SK-N-SH (cell line): Measurements from ENCODE around the gene LRP10. TPM values are rescaled to one million over a fixed set of nuclear protein-coding genes. Genes with fewer than 3 reads are reported as not detected.

Experiments used
- CTCF ChIA-PET: fragments of 300-600, 350-600 bp; formaldehyde crosslinking; extraction: SDS; loops from one replicate; lab custom pipeline; 2021; lab: Yijun Ruan, JAX
- POLR2A ChIA-PET: fragments of 350-600 bp; sonication (Branson Sonifier 250); formaldehyde crosslinking; extraction: SDS; loops from one replicate; lab custom pipeline; 2020; ENCODE audit warnings: antibody characterized with exemption, inconsistent platforms; lab: Yijun Ruan, JAX
- DNase-seq: peaks from one replicate; pipeline ENCODE4 v3.0.0; 2012
- H2AFZ ChIP-seq: fragments of 200-600 bp; sonication (generic); 2 replicates; pipeline ENCODE4 v1.8.1; 2016; ENCODE audit warnings: antibody characterized with exemption, mild to moderate bottlenecking, low read depth
- H3F3A ChIP-seq: fragments of 200-600 bp; sonication (generic); replicated peaks from 2 replicates; pipeline ENCODE3; 2016; ENCODE audit warnings: antibody characterized with exemption, mild to moderate bottlenecking; ENCODE audit not compliant: insufficient read depth
- H3K27ac ChIP-seq, 2 experiments: fragments of 200-500 bp in 1 of 2; fragments of 200-600 bp in 1 of 2; sonication (Bioruptor generic) in 1 of 2; sonication (generic), shearing (Covaris generic) in 1 of 2; 2 replicates each; pipeline versions ENCODE4 v1.5.1 to v1.6.1; 2014 to 2016; ENCODE audit warnings: low read depth in 2 of 2, inconsistent platforms in 1 of 2, low read length in 1 of 2, mild to moderate bottlenecking in 1 of 2, mixed read lengths in 1 of 2
- H3K27me3 ChIP-seq: fragments of 200-600 bp; sonication (generic), shearing (Covaris generic); 2 replicates; pipeline ENCODE4 v1.6.1; 2016; ENCODE audit warnings: mixed run types; ENCODE audit not compliant: insufficient read depth
- H3K36me3 ChIP-seq, 2 experiments: fragments of 200-500 bp in 1 of 2; fragments of 200-600 bp in 1 of 2; sonication (Bioruptor generic) in 1 of 2; sonication (generic) in 1 of 2; replicated peaks in 1 of 2; 2 replicates each; pipeline versions ENCODE3 to v1.5.1; 2014 to 2016; ENCODE audit warnings: low read length in 1 of 2, mild to moderate bottlenecking in 1 of 2; ENCODE audit not compliant: insufficient read depth in 2 of 2, control insufficient read depth in 1 of 2
- H3K4me1 ChIP-seq, 2 experiments: fragments of 200-500 bp in 1 of 2; fragments of 200-600 bp in 1 of 2; sonication (Bioruptor generic) in 1 of 2; sonication (generic), shearing (Covaris generic) in 1 of 2; 2 replicates each; pipeline versions ENCODE4 v1.5.1 to v1.6.1; 2014 to 2016; ENCODE audit warnings: low read depth in 1 of 2, low read length in 1 of 2, mixed run types in 1 of 2; ENCODE audit not compliant: insufficient read depth in 2 of 2, control insufficient read depth in 1 of 2
- H3K4me2 ChIP-seq: fragments of 200-600 bp; sonication (generic), shearing (Covaris generic); 2 replicates; pipeline ENCODE4 v1.6.1; 2017; ENCODE audit warnings: mixed run types
- H3K4me3 ChIP-seq, 2 experiments: fragments of 200-500 bp in 1 of 2; fragments of 200-600 bp in 1 of 2; sonication (Bioruptor generic) in 1 of 2; sonication (generic), shearing (Covaris generic) in 1 of 2; 2 replicates each; pipeline versions ENCODE4 v1.5.1 to v1.8.1; 2014 to 2016; ENCODE audit warnings: low read depth in 2 of 2, inconsistent platforms in 1 of 2, low read length in 1 of 2, mild to moderate bottlenecking in 1 of 2, mixed read lengths in 1 of 2, moderate library complexity in 1 of 2
- H3K79me2 ChIP-seq: fragments of 200-600 bp; sonication (generic); 2 replicates; pipeline ENCODE4 v1.8.1; 2017; ENCODE audit warnings: mild to moderate bottlenecking; ENCODE audit not compliant: insufficient read depth
- H3K9ac ChIP-seq: fragments of 200-600 bp; sonication (generic); 2 replicates; pipeline ENCODE4 v1.6.1; 2017; ENCODE audit warnings: mixed run types
- H3K9me2 ChIP-seq: fragments of 200-600 bp; sonication (generic); 2 replicates; pipeline ENCODE4 v1.6.1; 2017; ENCODE audit warnings: mixed run types
- H3K9me3 ChIP-seq: fragments of 200-600 bp; sonication (generic); 2 replicates; pipeline ENCODE4 v1.6.1; 2017; ENCODE audit warnings: mixed run types, mild to moderate bottlenecking, moderate library complexity
- H4K20me1 ChIP-seq: fragments of 200-600 bp; sonication (generic); 2 replicates; pipeline ENCODE4 v1.6.1; 2017; ENCODE audit warnings: mild to moderate bottlenecking, mixed run types; ENCODE audit not compliant: insufficient read depth
- ELF1 ChIP-seq: IDR thresholded peaks from 2 replicates; pipeline ENCODE4 v1.4.0; 2012
- EP300 ChIP-seq, 2 experiments: IDR thresholded peaks; 2 replicates each; pipeline versions ENCODE4 v1.4.0 to v1.6.1; 2012; ENCODE audit warnings: borderline replicate concordance in 1 of 2, low read depth in 1 of 2, low read length in 1 of 2
- FOSL2 ChIP-seq: IDR thresholded peaks from 2 replicates; pipeline ENCODE4 v1.4.0; 2012; ENCODE audit warnings: low read depth, mild to moderate bottlenecking, moderate library complexity, borderline replicate concordance
- FOXJ3 ChIP-seq: sonication (generic); formaldehyde crosslinking; IDR thresholded peaks from 2 replicates; pipeline ENCODE4 v1.5.1; 2020; ENCODE audit warnings: mild to moderate bottlenecking, missing genetic modification reagents
- FOXM1 ChIP-seq: IDR thresholded peaks from 2 replicates; pipeline ENCODE4 v1.4.0; 2012; ENCODE audit warnings: low read depth, mild to moderate bottlenecking
- JUND ChIP-seq: IDR thresholded peaks from 2 replicates; pipeline ENCODE4 v1.4.0; 2012
- MEF2A ChIP-seq: IDR thresholded peaks from 2 replicates; pipeline ENCODE4 v1.4.0; 2012; ENCODE audit warnings: low read depth, borderline replicate concordance
- NFIC ChIP-seq: IDR thresholded peaks from 2 replicates; pipeline ENCODE4 v1.4.0; 2012; ENCODE audit warnings: borderline replicate concordance
- RCOR1 ChIP-seq: fragments of 150-350 bp; IDR thresholded peaks from 2 replicates; pipeline ENCODE4 v1.6.1; 2017; ENCODE audit warnings: antibody characterized with exemption, low read length
- RFX5 ChIP-seq: IDR thresholded peaks from 2 replicates; pipeline ENCODE4 v1.6.1; 2012; ENCODE audit warnings: mild to moderate bottlenecking, improper control_type of control experiment, low read length
- RXRA ChIP-seq: IDR thresholded peaks from 2 replicates; pipeline ENCODE4 v1.4.0; 2012; ENCODE audit warnings: low read depth, mild to moderate bottlenecking, borderline replicate concordance
- SMC3 ChIP-seq: IDR thresholded peaks from 2 replicates; pipeline ENCODE4 v1.6.1; 2012; ENCODE audit warnings: low read depth, low read length, improper control_type of control experiment
- TAF1 ChIP-seq: IDR thresholded peaks from 2 replicates; pipeline ENCODE4 v1.6.1; 2012; ENCODE audit warnings: low read depth, mild to moderate bottlenecking, low read length, moderate library complexity, borderline replicate concordance
- TCF12 ChIP-seq: IDR thresholded peaks from 2 replicates; pipeline ENCODE4 v1.4.0; 2012
- USF1 ChIP-seq: IDR thresholded peaks from 2 replicates; pipeline ENCODE4 v1.4.0; 2012; ENCODE audit warnings: low read depth, borderline replicate concordance
- ZBTB33 ChIP-seq: IDR thresholded peaks from 2 replicates; pipeline ENCODE4 v1.4.0; 2012; ENCODE audit warnings: low read depth, borderline replicate concordance
- WGBS: methylation state at CpG from one replicate; pipeline ENCODE4 v1.1.6; 2017; ENCODE audit warnings: low lambda C conversion rate; 5-methylcytosine and 5-hydroxymethylcytosine counted together
- polyA plus RNA-seq, 3 experiments: library from polyadenylated mRNA; depleted of rRNA; stranded (reverse); fragments of >200 nt; gene quantifications; 2 replicates each; pipeline ENCODE4 v1.2.3, GENCODE V29; 2012

The LRP10 gene
- polyA plus RNA-seq, 1 of the 3 experiments (the other 2 are of a cell fraction): 117 TPM

- 93% methylated on average over 8 of the region's 8 CpGs for WGBS
Observed at GRCh38 chr14:22925513-22925912, 54.0 kb downstream of the LRP10 start.

GRCh38 chr14:22926316-22926715 is 54.8 kb downstream of the LRP10 start:
- 94% methylated on average over 4 of the region's 4 CpGs for WGBS
- H3K79me2 ChIP-seq: peaks cover 28% of the 10 kb centered on the region
- H3F3A ChIP-seq: peaks cover 21% of the 10 kb centered on the region
- no peaks in the 10 kb centered on the region for H4K20me1 ChIP-seq
- H2AFZ ChIP-seq: no peak overlapping the region
- peaks cover 34 to 40% of the 10 kb centered on the region in 2 experiments for H3K36me3 ChIP-seq
- H3K4me2 ChIP-seq: no peak overlapping the region
- no peaks in the 10 kb centered on the region for H3K9me3 ChIP-seq
- no peak overlapping the region for H3K4me3 ChIP-seq
- no peaks in the 10 kb centered on the region for H3K27me3 ChIP-seq
- TF ChIP-seq RXRA: no peak
- no peak for TF ChIP-seq ELF1
- ChIA-PET POLR2A (no interaction called here), CTCF (interaction anchor here (2.0 kb wide), 1 partner anchor 142 kb away, joined by 8 read pairs; no protein-coding TSS in a partner anchor)
- H3K27ac ChIP-seq: no peak overlapping the region
- DNase-seq: no peak
- no peaks in the 10 kb centered on the region for H3K9me2 ChIP-seq
- no peak overlapping the region for H3K9ac ChIP-seq
- H3K4me1 ChIP-seq: peaks cover 9 to 12% of the 10 kb centered on the region in 2 experiments; a peak in 2 of 4 replicates

More at GRCh38 chr14:22925513-22925912, 54.0 kb downstream of the LRP10 start:
- DNase-seq: no peak
- Histone ChIP-seq H3K27me3 (no peaks in the 10 kb centered on the region), H3K27ac (no peak overlapping the region), H4K20me1 (no peaks in the 10 kb centered on the region), H3K79me2 (peaks cover 28% of the 10 kb centered on the region), H3K9me3 (no peaks in the 10 kb centered on the region), H3F3A (peaks cover 20% of the 10 kb centered on the region), H3K9me2 (no peaks in the 10 kb centered on the region), H3K9ac (no peak overlapping the region), H3K36me3 (peaks cover 42 to 47% of the 10 kb centered on the region in 2 experiments), H3K4me2 (no peak overlapping the region), H2AFZ (no peak overlapping the region), H3K4me3 (no peak overlapping the region), H3K4me1 (peaks cover 9 to 12% of the 10 kb centered on the region in 2 experiments; a peak in 2 of 4 replicates)
- no peak for TF ChIP-seq NFIC
- TF ChIP-seq TAF1: no peak
- TF ChIP-seq USF1: no peak
- TF ChIP-seq FOSL2: no peak
- TF ChIP-seq SMC3: no peak
- TF ChIP-seq JUND: no peak
- TF ChIP-seq EP300 (IDR thresholded peaks at IDR 0.05; ENCODE audit: borderline replicate concordance in 1 of 2, low read depth in 1 of 2, low read length in 1 of 2): no peak
- no peak for TF ChIP-seq TCF12
- no peak for TF ChIP-seq RFX5
- TF ChIP-seq FOXM1: no peak
- no peak for TF ChIP-seq FOXJ3 (CRISPR knock-in tag)
- no peak for TF ChIP-seq MEF2A
- no peak for TF ChIP-seq RCOR1
- no peak for TF ChIP-seq ZBTB33
- CTCF ChIA-PET: no interaction called here
- POLR2A ChIA-PET: no interaction called here
